ENCODE measurements around the gene SLC16A10. TPM values are rescaled to one million over a fixed set of nuclear protein-coding genes. Genes with fewer than 3 reads are reported as not detected.

SLC16A10 gene
- total and polyA plus RNA-seq, 2 experiments from 2014 or later, result 12.1 to 30.9 TPM

DNA sequence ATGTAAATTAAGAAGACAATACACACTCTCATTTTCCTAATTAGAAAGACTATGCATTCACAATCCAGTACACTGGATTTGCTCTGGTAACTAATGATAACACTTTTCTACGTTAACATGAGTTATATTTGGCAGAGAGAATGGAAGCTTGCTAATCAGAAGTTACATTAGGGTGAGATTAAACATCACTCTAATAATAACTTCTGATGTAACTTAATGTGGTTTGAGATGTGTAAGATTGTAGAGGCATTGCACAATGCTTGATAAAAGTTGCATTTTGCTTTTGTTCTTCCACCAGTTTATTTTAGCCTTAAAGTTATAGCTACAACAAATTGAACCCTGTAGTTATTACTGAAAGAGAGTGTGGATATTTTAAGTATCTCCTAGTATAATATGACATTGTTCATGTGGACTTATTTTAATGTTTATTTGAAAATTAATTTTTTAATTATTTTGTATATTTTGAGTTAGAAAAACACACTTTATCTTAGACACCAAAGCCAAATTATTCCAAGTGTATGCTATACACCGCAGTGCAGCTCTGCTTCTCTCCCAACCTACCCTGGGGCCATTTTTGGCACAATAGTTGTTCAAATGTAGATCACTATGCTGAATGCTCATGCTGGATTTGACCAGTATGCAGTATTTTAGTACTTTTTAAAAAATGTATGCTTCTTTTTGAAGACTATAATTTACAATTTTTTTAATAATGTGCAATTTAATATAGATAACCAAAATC is 143.2 kb downstream of the SLC16A10 start (continued):
- TF ChIP-seq EZH2phosphoT487 (IDR thresholded peaks at IDR 0.05; ENCODE audit: unreplicated experiment) (no peak), POLR2AphosphoS5 (IDR thresholded peaks at IDR 0.05; ENCODE audit: low read depth) (no peak), STAT1 (IDR thresholded peaks at IDR 0.05; ENCODE audit: unreplicated experiment) (no peak), JUNB (IDR thresholded peaks at IDR 0.05; ENCODE audit: unreplicated experiment) (no peak), CREB1 (CRISPR knock-in tag; IDR thresholded peaks at IDR 0.05; ENCODE audit: low read depth) (no peak), NANOG (IDR thresholded peaks at IDR 0.05; ENCODE audit: borderline replicate concordance) (no peak), ZNF114 (CRISPR knock-in tag; IDR thresholded peaks at IDR 0.05) (no peak)
- TF ChIP-seq, protein P1, sequence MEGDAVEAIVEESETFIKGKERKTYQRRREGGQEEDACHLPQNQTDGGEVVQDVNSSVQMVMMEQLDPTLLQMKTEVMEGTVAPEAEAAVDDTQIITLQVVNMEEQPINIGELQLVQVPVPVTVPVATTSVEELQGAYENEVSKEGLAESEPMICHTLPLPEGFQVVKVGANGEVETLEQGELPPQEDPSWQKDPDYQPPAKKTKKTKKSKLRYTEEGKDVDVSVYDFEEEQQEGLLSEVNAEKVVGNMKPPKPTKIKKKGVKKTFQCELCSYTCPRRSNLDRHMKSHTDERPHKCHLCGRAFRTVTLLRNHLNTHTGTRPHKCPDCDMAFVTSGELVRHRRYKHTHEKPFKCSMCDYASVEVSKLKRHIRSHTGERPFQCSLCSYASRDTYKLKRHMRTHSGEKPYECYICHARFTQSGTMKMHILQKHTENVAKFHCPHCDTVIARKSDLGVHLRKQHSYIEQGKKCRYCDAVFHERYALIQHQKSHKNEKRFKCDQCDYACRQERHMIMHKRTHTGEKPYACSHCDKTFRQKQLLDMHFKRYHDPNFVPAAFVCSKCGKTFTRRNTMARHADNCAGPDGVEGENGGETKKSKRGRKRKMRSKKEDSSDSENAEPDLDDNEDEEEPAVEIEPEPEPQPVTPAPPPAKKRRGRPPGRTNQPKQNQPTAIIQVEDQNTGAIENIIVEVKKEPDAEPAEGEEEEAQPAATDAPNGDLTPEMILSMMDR (conservative IDR thresholded peaks at IDR 0.05; ENCODE audit: low read depth in 2 of 2), result no peak
- TF ChIP-seq, protein P2, sequence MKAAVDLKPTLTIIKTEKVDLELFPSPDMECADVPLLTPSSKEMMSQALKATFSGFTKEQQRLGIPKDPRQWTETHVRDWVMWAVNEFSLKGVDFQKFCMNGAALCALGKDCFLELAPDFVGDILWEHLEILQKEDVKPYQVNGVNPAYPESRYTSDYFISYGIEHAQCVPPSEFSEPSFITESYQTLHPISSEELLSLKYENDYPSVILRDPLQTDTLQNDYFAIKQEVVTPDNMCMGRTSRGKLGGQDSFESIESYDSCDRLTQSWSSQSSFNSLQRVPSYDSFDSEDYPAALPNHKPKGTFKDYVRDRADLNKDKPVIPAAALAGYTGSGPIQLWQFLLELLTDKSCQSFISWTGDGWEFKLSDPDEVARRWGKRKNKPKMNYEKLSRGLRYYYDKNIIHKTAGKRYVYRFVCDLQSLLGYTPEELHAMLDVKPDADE (IDR thresholded peaks at IDR 0.05), result no peak

DNA sequence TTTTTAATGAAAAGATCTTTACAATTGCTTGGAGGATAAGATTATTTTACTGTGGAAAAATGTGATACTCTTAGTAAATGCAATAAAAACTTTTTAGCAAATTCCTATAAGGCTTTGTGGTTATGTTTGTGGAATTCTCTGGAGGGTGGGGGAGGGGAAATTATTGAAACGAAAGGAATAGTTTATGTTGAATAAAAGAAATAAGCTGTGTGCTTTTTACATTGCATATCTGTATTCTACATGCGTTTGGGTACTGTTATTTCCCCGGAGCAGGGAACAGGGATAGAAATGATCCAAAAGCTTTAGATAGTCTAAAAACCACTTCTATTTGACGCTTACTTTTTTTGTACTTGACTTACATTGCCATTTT is 143.8 kb downstream of the SLC16A10 start:
- Histone ChIP-seq H3K27ac (ENCODE audit: low read depth) (no peak overlapping the region), H3K27me3 (ENCODE audit: insufficient read depth) (no peaks in the 10 kb centered on the region), H3K4me3 (no peak overlapping the region), H3K4me1 (ENCODE audit: insufficient read depth) (no peaks in the 10 kb centered on the region), H3K36me3 (ENCODE audit: insufficient read depth) (no peaks in the 10 kb centered on the region), H4K20me1 (replicated peaks; ENCODE audit: insufficient read depth) (no peaks in the 10 kb centered on the region), H2AFZ (no peak overlapping the region), H3K4me2 (no peak overlapping the region), H3K9me2 (ENCODE audit: insufficient read depth) (no peaks in the 10 kb centered on the region), H3F3A (replicated peaks; ENCODE audit: low read depth) (no peaks in the 10 kb centered on the region), H3K79me2 (replicated peaks; ENCODE audit: insufficient read depth) (no peaks in the 10 kb centered on the region)
- H3K27me3 Mint-ChIP-seq (ENCODE audit: insufficient read depth, low read depth, poor library complexity), result no peaks in the 10 kb centered on the region
- no peaks in the 10 kb centered on the region for H3K36me3 Mint-ChIP-seq (ENCODE audit: low read depth)
- DNase-seq (ENCODE audit: low spot score), result no peak
- H3K4me3 Mint-ChIP-seq, result no peak overlapping the region
- TF ChIP-seq EZH2phosphoT487 (IDR thresholded peaks at IDR 0.05; ENCODE audit: unreplicated experiment) (no peak), POLR2AphosphoS5 (IDR thresholded peaks at IDR 0.05; ENCODE audit: low read depth) (no peak), ZNF331 (CRISPR knock-in tag; IDR thresholded peaks at IDR 0.05; ENCODE audit: low read depth) (no peak)
- TF ChIP-seq, protein P3, sequence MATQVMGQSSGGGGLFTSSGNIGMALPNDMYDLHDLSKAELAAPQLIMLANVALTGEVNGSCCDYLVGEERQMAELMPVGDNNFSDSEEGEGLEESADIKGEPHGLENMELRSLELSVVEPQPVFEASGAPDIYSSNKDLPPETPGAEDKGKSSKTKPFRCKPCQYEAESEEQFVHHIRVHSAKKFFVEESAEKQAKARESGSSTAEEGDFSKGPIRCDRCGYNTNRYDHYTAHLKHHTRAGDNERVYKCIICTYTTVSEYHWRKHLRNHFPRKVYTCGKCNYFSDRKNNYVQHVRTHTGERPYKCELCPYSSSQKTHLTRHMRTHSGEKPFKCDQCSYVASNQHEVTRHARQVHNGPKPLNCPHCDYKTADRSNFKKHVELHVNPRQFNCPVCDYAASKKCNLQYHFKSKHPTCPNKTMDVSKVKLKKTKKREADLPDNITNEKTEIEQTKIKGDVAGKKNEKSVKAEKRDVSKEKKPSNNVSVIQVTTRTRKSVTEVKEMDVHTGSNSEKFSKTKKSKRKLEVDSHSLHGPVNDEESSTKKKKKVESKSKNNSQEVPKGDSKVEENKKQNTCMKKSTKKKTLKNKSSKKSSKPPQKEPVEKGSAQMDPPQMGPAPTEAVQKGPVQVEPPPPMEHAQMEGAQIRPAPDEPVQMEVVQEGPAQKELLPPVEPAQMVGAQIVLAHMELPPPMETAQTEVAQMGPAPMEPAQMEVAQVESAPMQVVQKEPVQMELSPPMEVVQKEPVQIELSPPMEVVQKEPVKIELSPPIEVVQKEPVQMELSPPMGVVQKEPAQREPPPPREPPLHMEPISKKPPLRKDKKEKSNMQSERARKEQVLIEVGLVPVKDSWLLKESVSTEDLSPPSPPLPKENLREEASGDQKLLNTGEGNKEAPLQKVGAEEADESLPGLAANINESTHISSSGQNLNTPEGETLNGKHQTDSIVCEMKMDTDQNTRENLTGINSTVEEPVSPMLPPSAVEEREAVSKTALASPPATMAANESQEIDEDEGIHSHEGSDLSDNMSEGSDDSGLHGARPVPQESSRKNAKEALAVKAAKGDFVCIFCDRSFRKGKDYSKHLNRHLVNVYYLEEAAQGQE (IDR thresholded peaks at IDR 0.05; ENCODE audit: unreplicated experiment), result no peak
- no peak overlapping the region for H3K27ac Mint-ChIP-seq
- H3K9me3 Mint-ChIP-seq, result 0 out of 3 replicates have a peak, but pooled peaks cover 3% of the 10 kb centered on the region
- peaks cover 13% of the 10 kb centered on the region; the same call in 2 of the 3 replicates for H3K4me1 Mint-ChIP-seq
- ATAC-seq, result no peak

Data from GM23338 (cell line).